ENCODE measurements around the gene CREB5.
"Not testable (repeated sequence)": the region's sequence is repeated elsewhere in the genome, so short reads cannot be mapped to it uniquely, and the experiment has no call there.

Gene CREB5

DNA sequence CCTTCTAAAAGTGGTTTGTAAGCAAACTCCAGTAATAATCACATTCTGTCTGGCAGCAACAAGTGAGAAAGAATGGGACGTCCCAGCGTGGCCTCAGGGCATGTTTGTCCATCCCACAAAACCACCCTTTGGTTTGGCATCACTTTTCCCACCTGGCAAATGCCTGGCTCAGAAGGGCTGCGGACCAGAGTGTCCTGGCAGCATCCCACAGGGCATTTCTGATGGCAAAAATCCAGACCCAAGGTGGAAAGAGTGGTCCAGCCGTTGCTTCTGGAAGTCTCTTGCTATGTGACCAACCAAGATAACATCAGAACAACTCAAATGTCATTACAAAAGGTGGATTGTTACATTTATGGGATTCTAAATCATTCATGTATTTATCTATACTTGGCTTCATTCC is 174.4 kb downstream of the CREB5 start:
- H3K4me1 Mint-ChIP-seq (ENCODE audit: low read depth), result peaks cover 8% of the 10 kb centered on the region

DNA sequence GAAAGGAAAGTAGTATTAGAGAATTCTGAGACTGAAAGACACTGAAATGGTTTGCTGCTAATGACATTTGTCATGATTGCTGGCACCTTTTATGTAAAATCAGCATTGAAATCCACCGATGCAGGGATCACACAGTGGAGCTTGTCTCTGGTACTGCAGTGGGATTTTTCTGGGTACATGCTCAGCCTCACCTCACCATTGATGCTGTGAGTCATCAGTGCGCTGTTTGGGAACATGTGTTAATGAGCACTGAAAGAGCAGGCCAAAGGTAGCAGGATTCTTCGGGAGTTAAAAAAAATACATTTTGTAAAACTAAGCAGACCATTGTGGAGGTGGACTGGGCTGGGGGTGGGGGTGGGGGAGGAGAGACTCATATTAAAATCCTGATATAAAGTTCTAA is 174.9 kb downstream of the CREB5 start:
- Mint-ChIP-seq H3K27ac (no peak overlapping the region), H3K9me3 (no peaks in the 10 kb centered on the region), H3K4me1 (ENCODE audit: low read depth) (peaks cover 8% of the 10 kb centered on the region), H3K27me3 (no peaks in the 10 kb centered on the region), H3K4me3 (no peak overlapping the region), H3K36me3 (ENCODE audit: low read depth) (no peaks in the 10 kb centered on the region)

More for the DNA sequence above, 174.4 kb downstream of the CREB5 start:
- Mint-ChIP-seq H3K9me3 (no peaks in the 10 kb centered on the region), H3K36me3 (ENCODE audit: low read depth) (no peaks in the 10 kb centered on the region), H3K27ac (no peak overlapping the region), H3K4me3 (no peak overlapping the region), H3K27me3 (no peaks in the 10 kb centered on the region)

DNA sequence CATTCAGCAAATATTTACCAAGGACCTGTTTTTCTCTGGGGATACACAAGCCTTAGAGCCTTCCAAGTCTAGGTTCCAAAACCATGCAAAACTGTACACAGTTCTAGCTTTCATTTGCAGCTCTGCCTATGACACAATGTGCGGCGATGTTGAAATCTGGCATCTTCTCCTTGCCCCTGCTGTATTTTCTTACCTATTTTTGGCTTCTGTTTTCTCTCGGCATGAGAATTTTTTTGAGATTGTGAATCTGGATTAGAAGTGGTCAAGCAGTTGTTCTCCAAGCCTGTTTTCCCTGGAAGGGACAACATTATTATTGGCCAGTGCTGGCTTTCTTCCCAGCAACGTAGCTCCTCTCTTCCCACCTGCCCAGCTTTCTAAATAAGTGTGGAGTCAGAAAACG is 176.3 kb downstream of the CREB5 start:
- H3K27me3 Mint-ChIP-seq, result no peaks in the 10 kb centered on the region
- H3K36me3 Mint-ChIP-seq (ENCODE audit: low read depth), result no peaks in the 10 kb centered on the region
- H3K4me1 Mint-ChIP-seq (ENCODE audit: low read depth), result peaks cover 11% of the 10 kb centered on the region
- H3K4me3 Mint-ChIP-seq, result no peak overlapping the region
- H3K27ac Mint-ChIP-seq, result no peak overlapping the region
- H3K9me3 Mint-ChIP-seq, result no peaks in the 10 kb centered on the region

DNA sequence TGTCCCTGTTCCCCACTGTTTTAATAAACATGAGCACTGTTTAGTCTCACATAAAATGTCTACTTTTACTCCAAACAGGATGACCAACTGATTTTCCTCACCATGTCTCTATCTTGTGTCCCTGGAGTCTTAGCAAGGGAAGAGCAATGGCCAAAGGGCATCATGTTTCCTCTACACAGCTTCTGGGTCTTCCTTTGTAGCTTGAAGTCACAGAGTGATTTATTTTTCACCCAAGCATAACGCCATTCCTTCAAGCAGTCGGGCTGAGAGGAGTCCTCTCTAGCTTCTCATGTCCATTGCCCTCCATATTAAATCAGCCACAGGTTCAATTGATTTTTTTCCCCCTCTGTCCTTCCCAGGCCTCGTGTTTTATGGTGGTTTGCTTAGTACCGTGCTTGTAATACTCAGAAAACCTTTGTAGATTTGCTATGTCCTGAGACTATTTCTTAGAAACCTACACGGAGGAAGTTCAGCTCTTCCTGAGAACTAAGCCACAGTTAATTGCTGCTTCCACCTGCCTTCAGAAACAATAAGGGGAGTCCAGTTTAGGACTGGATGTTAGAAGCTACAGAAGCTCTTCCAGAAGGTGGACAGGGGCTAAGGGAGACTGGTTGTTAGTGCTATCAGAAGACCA is 178.8 kb downstream of the CREB5 start:
- Mint-ChIP-seq H3K4me1 (ENCODE audit: low read depth) (peaks cover 11% of the 10 kb centered on the region), H3K27ac (no peak overlapping the region), H3K9me3 (no peaks in the 10 kb centered on the region), H3K27me3 (no peaks in the 10 kb centered on the region), H3K4me3 (no peak overlapping the region), H3K36me3 (ENCODE audit: low read depth) (no peaks in the 10 kb centered on the region)

DNA sequence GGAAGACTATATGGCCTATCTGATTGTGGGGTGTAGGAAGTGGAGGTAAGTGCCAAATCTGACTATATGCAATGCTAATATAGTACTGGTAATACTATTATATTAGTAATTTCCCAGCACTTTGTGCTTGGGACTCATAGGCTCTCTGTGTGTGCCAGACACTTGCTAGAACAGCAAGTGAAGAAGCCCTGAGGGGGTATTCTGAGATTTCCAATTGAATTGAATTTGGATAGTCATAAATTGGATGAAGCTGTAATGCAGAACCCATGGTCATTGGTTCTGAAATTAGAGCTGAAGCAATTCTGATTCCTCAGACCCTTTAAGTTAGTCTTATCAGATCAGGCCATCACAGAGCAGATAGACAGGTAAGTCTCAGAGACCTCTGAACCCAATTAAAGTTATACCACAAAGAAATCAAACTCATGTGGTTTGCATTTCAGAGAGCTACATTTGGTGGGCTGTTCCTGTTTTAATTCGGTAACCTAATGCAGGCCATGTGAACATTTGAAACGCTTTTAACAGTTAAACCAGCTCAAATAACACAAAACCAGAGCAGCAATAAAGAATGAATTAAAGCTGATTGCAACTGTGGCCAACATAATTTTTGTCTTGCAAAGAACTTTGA is 179.5 kb downstream of the CREB5 start:
- H3K4me1 Mint-ChIP-seq (ENCODE audit: low read depth), result peaks cover 11% of the 10 kb centered on the region
- H3K27ac Mint-ChIP-seq, result no peak overlapping the region
- H3K27me3 Mint-ChIP-seq, result no peaks in the 10 kb centered on the region
- H3K36me3 Mint-ChIP-seq (ENCODE audit: low read depth), result no peaks in the 10 kb centered on the region
- H3K4me3 Mint-ChIP-seq, result no peak overlapping the region
- no peaks in the 10 kb centered on the region for H3K9me3 Mint-ChIP-seq

DNA sequence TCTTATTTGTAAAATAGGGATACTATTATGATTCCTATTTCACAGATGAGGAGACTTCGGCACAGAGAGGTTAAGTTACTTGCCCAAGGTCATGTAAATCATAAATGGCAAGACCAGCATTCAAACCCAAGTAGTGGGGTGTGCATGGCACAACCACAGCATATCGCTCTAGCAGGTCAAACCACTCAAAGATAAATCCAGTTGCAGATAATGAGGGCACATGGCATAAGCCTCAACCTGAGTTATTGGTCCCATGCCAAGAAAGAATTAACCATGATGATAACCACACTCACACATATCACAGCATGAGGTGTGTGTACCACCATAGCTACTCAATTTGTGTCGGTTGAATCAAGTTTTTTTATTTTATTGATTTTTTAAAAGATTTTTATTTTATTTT is 180.5 kb downstream of the CREB5 start:
- no peaks in the 10 kb centered on the region for H3K9me3 Mint-ChIP-seq
- no peak overlapping the region for H3K27ac Mint-ChIP-seq
- peaks cover 11% of the 10 kb centered on the region for H3K4me1 Mint-ChIP-seq (ENCODE audit: low read depth)
- H3K27me3 Mint-ChIP-seq, result no peaks in the 10 kb centered on the region
- H3K4me3 Mint-ChIP-seq, result no peak overlapping the region
- no peaks in the 10 kb centered on the region for H3K36me3 Mint-ChIP-seq (ENCODE audit: low read depth)

DNA sequence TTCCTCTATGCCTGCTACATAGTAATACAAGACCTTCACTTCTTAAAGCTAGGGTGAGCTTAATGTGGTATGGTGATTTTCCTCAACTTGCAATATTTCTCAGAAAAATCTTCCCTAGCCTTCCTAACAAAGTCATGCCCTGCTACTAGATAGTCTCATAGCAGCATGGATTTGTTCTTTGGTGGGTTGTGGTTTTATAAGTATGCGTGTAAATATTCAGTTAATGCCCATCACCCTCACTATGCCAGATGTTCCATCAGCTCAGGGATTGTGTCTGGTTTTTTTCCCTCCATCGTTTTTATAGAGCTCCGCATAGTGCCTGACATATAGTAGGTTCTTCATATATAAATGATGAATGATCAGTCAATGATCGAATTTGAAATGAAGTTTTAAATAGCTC is 182.8 kb downstream of the CREB5 start:
- Mint-ChIP-seq H3K27ac (no peak overlapping the region), H3K36me3 (ENCODE audit: low read depth) (no peaks in the 10 kb centered on the region), H3K4me3 (no peak overlapping the region), H3K9me3 (no peaks in the 10 kb centered on the region), H3K4me1 (ENCODE audit: low read depth) (peaks cover 11% of the 10 kb centered on the region), H3K27me3 (no peaks in the 10 kb centered on the region)

DNA sequence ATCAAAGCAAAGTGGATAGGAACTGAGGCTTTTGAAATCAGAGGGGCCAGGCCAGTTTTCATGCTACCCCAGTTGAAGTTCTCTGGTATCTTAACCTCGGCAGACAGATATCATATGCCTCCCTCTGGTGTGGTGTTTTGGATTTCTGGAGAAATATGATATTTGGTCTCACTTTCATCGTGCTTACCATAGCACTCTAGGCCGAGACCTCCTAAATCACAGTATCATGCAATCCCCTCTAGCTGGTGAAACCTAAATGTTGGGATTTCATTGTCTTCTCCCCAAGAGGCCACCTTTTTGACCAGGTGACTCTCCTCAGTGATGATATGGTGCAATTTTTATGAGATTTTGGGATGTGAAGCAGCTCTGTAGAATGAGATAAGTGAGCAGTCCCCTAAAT is 183.5 kb downstream of the CREB5 start:
- H3K27me3 Mint-ChIP-seq, result no peaks in the 10 kb centered on the region
- H3K9me3 Mint-ChIP-seq, result no peaks in the 10 kb centered on the region
- H3K36me3 Mint-ChIP-seq (ENCODE audit: low read depth), result no peaks in the 10 kb centered on the region
- H3K4me3 Mint-ChIP-seq, result no peak overlapping the region
- no peak overlapping the region for H3K27ac Mint-ChIP-seq
- H3K4me1 Mint-ChIP-seq (ENCODE audit: low read depth), result peaks cover 11% of the 10 kb centered on the region

DNA sequence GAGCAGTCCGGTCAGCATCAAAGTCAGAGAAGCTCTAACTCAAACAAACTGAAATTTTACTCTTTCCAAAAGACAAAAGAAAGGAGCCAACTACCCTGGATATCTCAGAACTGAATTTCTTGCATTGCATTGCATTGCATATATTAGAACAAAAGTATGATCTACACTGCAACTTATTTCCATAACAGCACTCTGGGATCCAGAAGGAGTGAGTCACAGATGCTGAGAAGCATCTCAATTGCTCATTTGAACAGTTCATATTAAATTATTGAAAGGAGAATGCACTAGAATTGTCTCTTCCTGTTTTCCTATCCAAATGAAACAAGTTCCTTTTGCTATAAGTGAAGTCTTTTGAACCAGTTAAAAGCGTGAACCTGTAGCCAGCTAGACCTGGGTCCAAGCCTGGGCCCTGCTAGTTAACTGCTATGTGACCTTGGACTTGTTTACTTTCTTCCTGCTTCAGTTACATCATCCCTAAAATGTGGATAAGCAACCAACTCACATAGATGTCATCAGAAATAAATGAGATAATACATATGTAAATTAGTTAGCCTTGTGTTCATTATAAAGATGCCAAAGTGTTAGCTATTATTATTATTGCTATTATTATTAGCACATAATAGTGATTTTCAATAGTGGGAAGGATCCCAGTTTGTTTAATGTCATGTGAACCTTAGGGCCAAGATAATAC is 184.1 kb downstream of the CREB5 start:
- Mint-ChIP-seq H3K27ac (no peak overlapping the region), H3K4me1 (ENCODE audit: low read depth) (peaks cover 5% of the 10 kb centered on the region), H3K4me3 (no peak overlapping the region), H3K36me3 (ENCODE audit: low read depth) (no peaks in the 10 kb centered on the region), H3K9me3 (no peaks in the 10 kb centered on the region), H3K27me3 (no peaks in the 10 kb centered on the region)

DNA sequence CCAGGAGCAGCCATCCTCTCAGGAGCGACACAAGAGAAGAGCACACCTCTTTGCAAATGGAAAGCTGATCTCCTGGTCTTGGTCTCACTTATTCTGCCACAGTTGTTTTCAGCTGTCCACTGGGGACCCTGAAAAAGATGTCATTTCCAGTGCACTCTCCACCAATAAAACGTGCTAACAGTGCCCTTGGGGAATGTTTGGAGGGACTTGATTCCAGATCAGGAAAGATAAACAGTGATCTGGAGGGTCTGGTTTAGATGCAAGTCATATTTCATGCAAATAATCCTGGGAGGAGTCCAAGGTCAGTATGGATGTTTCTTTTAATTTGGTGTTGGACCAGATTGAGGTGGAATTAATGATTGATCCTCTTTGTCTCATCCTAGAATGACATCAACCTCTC is 185.0 kb downstream of the CREB5 start:
- H3K4me1 Mint-ChIP-seq (ENCODE audit: low read depth), result peaks cover 3% of the 10 kb centered on the region
- no peaks in the 10 kb centered on the region for H3K36me3 Mint-ChIP-seq (ENCODE audit: low read depth)
- H3K27me3 Mint-ChIP-seq, result no peaks in the 10 kb centered on the region
- no peaks in the 10 kb centered on the region for H3K9me3 Mint-ChIP-seq
- H3K4me3 Mint-ChIP-seq, result no peak overlapping the region
- H3K27ac Mint-ChIP-seq, result no peak overlapping the region

DNA sequence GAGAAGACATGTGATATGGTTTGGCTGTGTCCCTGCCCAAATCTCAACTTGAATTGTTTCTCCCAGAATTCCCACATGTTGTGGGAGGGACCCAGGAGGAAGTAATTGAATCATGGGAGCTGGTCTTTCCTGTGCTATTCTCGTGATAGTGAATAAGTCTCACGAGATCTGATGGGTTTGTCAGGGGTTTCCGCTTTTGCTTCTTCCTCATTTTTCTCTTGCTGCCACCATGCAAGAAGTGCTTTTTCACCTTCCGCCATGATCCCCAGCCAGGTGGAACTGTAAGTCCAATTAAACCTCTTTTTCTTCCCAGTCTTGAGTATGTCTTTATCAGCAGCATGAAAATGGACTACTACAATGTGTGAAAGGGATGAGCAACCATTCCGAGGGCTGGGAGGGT is 185.7 kb downstream of the CREB5 start:
- H3K4me3 Mint-ChIP-seq; H3K36me3 Mint-ChIP-seq (ENCODE audit: low read depth); H3K9me3 Mint-ChIP-seq; H3K4me1 Mint-ChIP-seq (ENCODE audit: low read depth); H3K27me3 Mint-ChIP-seq; H3K27ac Mint-ChIP-seq: not testable (repeated sequence)

DNA sequence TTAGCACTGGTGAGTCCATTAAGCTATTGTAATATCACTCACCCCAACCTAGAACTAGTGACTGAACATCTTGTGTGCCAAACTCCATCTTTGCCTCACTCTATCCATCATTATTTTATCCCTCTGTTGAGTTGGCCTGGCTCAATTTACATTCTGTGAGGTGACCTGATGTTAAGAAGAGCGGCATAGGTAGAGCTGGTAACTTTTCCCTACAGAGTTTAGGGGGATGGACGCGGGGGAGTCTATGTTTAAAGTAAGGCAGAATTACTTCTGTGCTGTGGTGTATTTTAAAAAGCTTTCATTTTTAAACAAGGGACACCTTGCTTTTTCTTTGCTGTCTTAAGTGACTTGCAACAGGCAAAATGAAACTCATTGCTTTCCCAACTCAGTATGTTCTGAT is 186.3 kb downstream of the CREB5 start:
- H3K4me3 Mint-ChIP-seq, result no peak overlapping the region
- no peaks in the 10 kb centered on the region for H3K36me3 Mint-ChIP-seq (ENCODE audit: low read depth)
- no peaks in the 10 kb centered on the region for H3K4me1 Mint-ChIP-seq (ENCODE audit: low read depth)
- H3K9me3 Mint-ChIP-seq, result peaks cover 4% of the 10 kb centered on the region
- H3K27ac Mint-ChIP-seq, result no peak overlapping the region
- no peaks in the 10 kb centered on the region for H3K27me3 Mint-ChIP-seq

DNA sequence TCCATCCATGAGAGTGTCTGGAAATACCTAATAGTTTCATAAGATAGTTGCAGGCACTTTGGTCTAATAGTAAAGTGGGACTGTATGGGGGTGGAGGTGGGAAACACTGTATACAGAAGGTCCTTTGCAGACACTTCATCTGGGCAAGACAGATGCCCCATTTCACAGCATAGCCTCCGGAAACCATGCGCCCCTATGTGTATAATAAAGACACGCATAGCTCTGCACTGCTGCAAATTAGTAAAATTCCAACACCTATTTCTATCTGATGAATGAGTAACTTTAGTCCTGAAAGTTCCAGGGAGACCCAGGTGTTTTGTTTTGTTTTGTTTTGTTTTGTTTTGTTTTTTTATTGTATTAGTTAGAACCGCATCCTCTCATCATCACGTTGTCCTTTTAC is 187.1 kb downstream of the CREB5 start:
- Mint-ChIP-seq H3K27ac (no peak overlapping the region), H3K9me3 (peaks cover 4% of the 10 kb centered on the region)

DNA sequence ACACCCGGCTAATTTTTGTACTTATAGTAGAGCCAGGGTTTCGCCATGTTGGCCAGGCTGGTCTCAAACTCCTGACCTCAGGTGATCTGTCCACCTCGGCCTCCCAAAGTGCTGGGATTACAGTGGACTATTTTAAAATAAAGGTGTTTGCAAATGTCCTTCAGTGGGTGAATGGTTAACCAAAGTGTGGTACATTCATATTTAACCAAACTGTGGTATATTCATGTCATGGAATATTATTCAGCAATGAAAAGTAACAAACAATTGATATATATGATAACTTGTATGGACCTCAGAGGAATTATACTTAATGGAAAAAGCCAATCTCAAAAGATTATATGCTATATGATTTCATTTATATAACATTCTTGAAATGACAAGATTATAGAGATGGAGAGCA is 190.0 kb downstream of the CREB5 start:
- no peaks in the 10 kb centered on the region for H3K36me3 Mint-ChIP-seq (ENCODE audit: low read depth)
- no peak overlapping the region for H3K4me3 Mint-ChIP-seq
- H3K27ac Mint-ChIP-seq, result no peak overlapping the region
- H3K27me3 Mint-ChIP-seq, result peaks cover 4% of the 10 kb centered on the region
- H3K4me1 Mint-ChIP-seq (ENCODE audit: low read depth), result no peaks in the 10 kb centered on the region
- peaks cover 4% of the 10 kb centered on the region for H3K9me3 Mint-ChIP-seq

More for the DNA sequence above, 187.1 kb downstream of the CREB5 start:
- Mint-ChIP-seq H3K4me1 (ENCODE audit: low read depth) (no peaks in the 10 kb centered on the region), H3K36me3 (ENCODE audit: low read depth) (no peaks in the 10 kb centered on the region), H3K4me3 (no peak overlapping the region), H3K27me3 (no peaks in the 10 kb centered on the region)

DNA sequence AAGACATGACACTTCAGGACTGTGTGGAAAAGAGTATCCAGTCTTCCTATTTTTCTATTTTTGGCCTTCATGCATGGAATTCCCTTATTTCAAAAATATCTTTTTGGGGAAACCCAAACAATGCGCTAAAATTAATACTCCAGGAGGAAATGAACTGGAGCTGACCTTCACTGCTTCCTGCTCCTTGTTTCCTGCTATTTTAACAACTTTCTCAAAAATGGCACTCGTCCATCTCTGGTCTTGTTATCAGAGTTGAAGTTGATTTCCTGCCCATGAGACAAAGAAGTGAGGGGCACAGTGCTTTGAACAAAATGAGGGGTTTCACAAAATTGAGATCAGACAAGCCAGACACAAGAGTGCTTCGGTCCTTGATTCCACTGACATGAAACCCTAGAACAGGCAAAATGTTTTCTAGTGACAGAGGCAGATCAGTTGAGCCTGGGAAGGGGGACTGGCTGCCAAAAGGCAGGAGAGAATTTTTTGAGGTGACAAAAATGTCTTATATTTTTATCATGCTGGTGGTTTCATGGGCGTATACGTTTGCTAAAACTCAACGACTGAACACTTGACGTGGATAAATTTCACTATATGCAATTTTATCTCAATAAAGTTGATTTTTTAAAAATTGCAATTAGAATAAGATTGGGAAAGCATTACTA is 193.2 kb downstream of the CREB5 start:
- Mint-ChIP-seq H3K27ac (no peak overlapping the region), H3K27me3 (peaks cover 8% of the 10 kb centered on the region), H3K36me3 (ENCODE audit: low read depth) (no peaks in the 10 kb centered on the region), H3K4me3 (no peak overlapping the region), H3K4me1 (ENCODE audit: low read depth) (no peaks in the 10 kb centered on the region), H3K9me3 (peaks cover 4% of the 10 kb centered on the region)

All from stimulated activated naive CD8-positive, alpha-beta T cell treated with anti-CD3 and anti-CD28 coated beads, Interleukin-15, Interleukin-2, amounts not matched to agents 100 ng/mL and 50 ng/mL, for 24 hours (primary cell).